GM12873 (cell line): Measurements from ENCODE around the gene DPH1.

Source experiments
- TF ChIP-seq, protein P1 (sequence below): IDR thresholded peaks from 2 replicates; pipeline ENCODE4 v1.5.1; 2012; ENCODE audit warnings: low read depth, mild to moderate bottlenecking, moderate library complexity, low read length, control low read depth; ENCODE audit not compliant: insufficient read depth; ENCODE audit errors: missing control alignments

DPH1 gene

DNA sequence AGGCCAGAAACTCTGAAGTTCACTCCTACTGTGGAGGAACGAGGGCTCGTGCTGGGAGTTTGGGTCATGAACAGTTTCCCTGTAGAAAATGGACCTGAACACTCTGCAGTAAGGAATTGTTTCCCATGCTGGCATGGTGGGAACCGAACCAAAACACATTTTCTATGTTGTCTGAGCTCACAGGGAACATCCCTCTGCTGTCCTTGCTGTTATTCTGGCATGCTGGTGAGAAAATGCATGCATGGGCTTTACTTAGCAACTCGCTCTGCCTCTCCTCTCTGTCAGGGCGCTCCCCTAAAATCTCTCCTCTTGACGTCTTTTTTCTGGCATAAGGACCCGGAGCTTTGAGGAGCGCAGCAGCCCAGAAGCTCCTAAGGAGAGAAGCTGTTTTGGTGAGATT lies 10.2 kb upstream of the DPH1 start:
- TF ChIP-seq, protein P1, sequence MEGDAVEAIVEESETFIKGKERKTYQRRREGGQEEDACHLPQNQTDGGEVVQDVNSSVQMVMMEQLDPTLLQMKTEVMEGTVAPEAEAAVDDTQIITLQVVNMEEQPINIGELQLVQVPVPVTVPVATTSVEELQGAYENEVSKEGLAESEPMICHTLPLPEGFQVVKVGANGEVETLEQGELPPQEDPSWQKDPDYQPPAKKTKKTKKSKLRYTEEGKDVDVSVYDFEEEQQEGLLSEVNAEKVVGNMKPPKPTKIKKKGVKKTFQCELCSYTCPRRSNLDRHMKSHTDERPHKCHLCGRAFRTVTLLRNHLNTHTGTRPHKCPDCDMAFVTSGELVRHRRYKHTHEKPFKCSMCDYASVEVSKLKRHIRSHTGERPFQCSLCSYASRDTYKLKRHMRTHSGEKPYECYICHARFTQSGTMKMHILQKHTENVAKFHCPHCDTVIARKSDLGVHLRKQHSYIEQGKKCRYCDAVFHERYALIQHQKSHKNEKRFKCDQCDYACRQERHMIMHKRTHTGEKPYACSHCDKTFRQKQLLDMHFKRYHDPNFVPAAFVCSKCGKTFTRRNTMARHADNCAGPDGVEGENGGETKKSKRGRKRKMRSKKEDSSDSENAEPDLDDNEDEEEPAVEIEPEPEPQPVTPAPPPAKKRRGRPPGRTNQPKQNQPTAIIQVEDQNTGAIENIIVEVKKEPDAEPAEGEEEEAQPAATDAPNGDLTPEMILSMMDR = no peak

DNA sequence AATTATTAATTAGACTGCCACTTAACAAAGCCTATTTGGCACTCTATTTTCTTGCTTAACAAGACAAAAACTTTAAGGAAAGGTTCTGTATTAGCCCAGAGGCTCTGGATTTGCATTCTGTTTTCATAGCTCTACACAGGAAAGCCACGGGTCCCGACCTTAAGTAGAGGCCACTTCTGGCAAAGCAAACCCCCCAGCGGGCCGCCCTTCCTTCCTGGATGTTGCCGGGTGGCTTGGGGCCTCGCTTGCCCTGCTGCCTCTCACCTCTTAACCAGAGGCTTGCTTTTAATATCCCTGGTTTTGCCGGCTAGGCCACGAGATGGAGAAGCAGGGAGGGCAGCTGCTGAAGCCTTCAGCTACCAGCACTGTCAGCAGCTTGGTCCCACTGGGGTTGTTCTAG lies 9.2 kb upstream of the DPH1 start:
- TF ChIP-seq, protein P1 = no peak

DNA sequence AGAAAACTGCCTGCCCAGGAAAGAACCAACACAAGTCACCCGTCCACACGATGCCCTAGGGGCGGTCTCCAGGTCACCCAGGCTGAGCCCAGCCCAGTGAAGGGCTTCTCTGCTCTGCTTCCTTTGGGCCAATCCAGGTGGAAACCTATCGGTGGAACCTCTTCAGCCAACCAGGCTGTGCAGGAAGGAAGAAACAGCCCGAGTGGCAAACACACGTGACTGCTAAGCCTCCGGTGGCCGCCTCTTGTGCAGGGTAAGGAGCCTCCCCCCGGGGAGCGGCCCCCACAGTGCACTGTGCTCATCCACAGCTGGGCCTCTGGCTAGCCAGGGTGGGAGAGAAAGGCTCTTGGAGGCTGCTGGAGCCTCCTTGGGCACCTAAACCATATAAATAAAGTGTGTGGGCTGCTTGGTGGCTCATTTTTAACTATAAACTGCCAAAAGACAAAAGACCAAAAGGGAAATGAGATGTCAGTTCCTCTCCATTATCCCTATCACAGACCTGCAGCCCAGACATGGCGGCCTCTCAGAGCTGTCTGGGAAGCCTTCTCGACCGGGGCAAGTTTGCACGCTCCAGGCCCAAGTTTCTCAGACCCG lies 7.2 kb upstream of the DPH1 start:
- TF ChIP-seq, protein P1 = no peak

DNA sequence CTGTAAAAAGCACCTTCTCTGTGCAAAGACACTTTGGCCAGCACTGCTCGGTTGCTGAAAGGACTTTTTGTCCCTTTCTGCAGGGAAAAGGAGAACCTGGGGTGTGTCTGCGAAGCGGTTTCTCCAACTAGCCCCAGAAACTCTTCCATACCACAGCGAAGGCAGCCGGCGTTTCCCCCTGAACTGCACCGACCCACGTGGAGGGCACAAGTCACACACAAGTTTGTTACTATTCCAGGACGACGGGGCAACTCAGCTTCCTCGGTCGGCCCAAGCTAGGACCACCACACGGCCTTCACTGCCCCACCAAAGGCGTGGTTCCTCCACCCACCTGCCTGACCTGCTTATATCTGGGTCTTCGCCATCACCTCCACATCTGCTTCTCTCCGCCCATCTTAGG lies 6.7 kb upstream of the DPH1 start:
- TF ChIP-seq, protein P1 = no peak

DNA sequence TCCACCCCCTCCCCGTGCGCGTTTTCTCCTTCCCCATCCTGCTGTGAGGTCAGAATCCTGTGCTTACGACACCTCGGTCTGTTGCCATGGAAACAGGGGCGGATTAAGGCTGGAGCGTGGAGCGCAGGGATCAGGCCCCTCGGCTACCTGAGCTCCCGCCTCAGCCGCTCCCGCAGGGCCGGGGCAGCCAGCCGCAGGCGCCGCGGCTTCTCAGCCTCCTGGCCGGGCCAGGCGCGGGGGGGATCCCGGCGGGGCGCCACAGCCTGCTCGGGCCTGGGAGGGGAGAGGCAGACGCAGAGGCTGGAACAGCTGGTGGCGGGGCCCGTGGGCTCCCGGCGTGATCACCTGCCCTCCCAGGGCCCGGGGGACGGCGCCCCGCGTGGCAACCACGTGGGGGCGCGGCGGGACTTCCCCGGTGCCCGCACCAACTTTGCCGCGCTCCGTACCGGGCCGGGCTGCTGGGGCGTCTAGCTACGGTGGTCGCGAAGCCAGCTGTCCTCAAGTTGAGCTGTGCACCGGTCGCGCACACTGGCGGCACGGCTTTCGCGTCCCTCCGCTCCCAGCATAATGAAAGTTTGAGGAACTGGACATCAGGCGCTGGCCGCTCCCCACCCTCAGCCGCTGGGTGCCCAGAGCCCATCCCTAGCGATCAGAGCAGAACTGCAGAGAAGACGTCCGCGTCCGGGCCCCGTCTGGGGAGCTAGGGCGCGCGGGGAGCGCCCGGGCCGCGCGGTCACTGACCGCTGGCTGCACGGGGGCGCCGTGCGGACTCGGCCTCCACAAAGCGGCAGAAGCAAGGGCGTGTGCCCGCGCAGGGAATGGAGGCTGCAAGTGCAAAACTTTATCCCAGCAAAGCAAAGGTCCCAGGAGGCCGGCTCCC lies 6.0 kb upstream of the DPH1 start:
- TF ChIP-seq, protein P1 = peak; percentile 3

DNA sequence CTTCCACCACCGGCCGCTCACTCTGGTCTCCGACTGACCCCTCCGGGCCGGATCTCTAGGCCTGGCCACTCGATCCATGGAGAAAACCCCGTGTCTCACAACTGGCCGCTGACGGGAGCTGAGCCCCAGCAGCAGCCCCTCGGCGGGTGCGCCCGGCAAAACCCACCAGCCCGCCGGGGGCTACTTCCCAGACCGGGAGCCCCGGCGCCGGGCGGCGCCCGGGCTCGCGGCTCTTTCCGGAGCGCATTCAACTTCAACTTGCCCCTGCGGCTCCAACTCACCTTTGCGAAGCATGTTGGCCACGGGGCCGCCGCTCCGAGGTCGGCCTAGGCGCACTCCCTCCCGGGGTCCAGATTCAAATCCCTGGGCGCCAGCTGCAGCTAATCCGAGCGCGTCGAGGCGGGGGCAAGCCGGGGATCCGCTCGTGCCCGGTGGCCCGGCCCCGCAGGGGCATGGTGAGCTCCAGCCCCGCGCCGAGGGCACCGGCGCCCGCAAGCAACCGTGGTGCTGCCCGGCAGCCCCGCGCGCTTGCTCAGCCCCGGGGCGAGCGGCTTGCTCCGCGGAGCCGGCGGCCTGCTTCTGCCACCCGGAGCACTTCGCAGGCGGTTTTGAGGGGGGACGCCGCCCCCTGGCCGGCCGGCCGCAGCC lies 5.3 kb upstream of the DPH1 start:
- TF ChIP-seq, protein P1 = no peak

DNA sequence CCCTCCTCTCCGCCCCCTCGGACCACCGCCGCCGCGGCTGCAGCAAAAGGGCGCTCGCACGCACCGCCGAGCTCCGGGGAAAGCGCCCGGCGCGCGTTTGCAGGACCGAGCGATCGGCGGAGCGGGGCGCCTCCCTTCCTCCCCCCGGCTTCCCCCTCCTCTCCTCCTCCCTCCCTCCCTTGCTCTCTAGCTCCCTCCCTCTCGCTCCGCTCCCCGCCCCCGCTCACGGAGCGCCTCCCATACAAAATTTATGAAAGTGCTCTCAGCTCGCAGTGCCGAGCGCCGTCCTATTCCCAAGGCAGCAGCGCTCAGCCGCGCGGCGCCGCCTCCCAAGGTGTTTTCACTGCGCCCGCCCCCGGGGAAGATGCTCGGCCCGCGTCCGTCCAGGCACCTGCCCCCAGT lies 4.7 kb upstream of the DPH1 start, which contains the start of gene RTN4RL1:
RTN4RL1 (minus strand) TSS at position 115 of the 402 bp plus-strand sequence. CDS start 469 bp downstream, outside the sequence.
- TF ChIP-seq, protein P1 = no peak
